A172 (cell line): ENCODE data around the gene OAS2. TPM values are rescaled to one million over a fixed set of nuclear protein-coding genes. Genes with fewer than 3 reads are reported as not detected.
"Not testable (repeated sequence)": the region's sequence is repeated elsewhere in the genome, so short reads cannot be mapped to it uniquely, and the experiment has no call there.

Experiments used
- DNase-seq: peaks from one replicate; pipeline ENCODE4 v3.0.0-alpha.2; 2015; ENCODE audit warnings: low spot score
- total RNA-seq: library from RNA; depleted of rRNA; stranded (reverse); fragments of >200 nt; shearing (Covaris generic); gene quantifications from 2 replicates; pipeline ENCODE4 v1.2.3, GENCODE V29; 2014

The OAS2 gene
- total RNA-seq, 1 experiment from 2014 or later, result 6.5 TPM

- no peak for DNase-seq
These were observed 7.4 kb downstream of the OAS2 start for GRCh38 chr12:112985642-112986290.

- no peak for DNase-seq
These were observed 8.0 kb downstream of the OAS2 start for GRCh38 chr12:112986291-112986800.

DNA sequence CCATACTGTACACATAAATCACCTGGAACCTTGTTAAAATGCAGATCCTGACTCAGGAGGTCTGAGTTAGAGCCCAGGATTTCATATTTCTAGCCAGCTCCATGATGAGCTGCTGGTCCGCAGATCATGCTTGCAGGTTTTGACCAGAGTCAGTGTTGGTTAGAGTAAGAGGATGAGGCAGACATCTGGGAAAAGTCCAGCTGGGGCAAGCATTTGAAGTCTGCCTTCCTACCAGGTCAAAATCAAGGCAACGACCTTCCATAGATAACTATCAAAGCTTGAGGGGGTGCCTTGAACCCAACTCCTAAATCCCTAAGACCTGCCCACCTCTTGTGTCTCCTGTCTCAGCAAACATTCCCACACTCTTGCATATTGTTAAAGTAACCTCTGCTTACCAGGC lies 9.2 kb downstream of the OAS2 start:
- DNase-seq, result no peak

GRCh38 chr12:112988224-112988623 lies 9.9 kb downstream of the OAS2 start:
- no peak for DNase-seq

DNA sequence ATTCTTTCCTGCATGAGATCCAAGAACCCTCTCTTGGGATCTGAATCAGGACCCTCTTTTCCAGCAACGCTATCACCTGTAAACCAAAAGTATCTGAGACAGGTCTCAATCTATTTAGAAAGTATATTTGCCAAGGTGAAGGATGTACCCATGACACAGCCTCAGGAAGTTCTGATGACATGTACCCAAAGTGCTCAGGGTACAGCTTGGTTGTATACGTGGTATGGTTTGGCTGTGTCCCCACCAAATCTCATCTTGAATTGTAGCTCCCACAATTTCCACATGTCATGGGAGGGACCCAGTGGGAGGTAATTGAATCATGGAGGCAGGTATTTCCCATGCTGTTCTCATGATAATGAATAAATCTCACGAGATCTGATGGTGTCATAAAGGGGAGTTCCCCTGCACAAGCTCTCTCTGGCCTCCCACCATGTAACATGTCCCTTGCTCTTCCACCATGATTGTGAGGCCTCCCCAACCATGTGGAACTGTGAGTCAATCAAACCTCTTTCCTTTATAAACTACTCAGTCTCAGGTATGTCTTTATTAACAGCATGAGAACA lies 10.6 kb downstream of the OAS2 start:
- not testable (repeated sequence) for DNase-seq

GRCh38 chr12:112989806-112990205 lies 11.5 kb downstream of the OAS2 start:
- DNase-seq, result no peak

DNA sequence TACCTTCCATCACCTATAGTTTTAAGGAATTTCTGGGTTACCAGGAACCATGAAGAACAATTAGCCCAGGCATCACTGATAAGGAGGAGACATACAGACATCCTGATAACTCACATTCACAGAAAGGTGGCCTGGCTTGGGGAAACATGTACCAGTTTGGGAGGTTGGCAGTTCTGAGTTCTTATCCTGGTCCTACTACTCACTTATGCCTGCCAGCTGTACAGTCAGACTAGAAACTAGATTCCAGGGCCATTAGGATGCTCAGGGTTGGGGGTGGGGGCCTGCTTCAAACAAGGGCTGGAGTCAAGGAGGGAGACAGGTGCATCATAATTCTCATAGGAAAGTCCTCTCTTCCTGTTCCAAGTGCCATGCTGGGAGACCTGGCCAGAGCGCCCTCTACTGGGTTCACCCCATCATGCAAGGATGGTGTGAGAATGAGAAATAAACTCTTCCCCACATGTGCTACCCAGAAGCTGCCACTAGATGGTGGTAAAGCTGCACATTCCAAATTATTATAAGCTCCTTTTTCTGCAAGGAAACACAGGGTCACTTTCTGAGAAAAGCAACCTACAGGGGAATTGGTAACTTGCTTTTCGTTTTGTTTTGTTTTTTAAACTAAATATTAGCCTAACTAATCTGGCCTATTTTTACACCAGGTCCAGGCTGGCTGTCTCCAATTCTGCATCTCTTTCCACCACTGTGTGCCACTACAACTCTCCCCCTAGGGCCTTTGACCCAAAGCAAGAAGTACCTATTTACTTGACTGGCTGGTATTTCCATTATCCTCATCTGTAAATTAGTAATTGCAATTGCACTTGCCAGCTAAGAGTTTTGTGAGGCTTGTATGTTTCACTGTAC lies 14.5 kb downstream of the OAS2 start:
- peak; percentile 62 for DNase-seq

DNA sequence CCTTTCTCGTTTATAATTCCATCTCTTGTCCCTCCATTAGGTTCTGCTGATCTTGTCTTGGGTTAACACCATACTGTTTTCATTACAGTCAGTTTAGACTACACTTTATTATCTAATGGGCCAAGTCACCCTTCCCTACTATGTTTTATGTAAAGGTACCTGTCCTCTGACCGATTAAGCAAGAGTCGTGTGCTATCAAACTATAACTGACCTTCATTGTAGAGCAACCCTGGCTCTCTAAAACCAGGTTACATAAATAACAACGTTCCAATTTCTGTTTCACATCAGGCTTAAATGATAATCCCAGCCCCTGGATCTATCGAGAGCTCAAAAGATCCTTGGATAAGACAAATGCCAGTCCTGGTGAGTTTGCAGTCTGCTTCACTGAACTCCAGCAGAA lies 16.7 kb downstream of the OAS2 start:
- no peak for DNase-seq

DNA sequence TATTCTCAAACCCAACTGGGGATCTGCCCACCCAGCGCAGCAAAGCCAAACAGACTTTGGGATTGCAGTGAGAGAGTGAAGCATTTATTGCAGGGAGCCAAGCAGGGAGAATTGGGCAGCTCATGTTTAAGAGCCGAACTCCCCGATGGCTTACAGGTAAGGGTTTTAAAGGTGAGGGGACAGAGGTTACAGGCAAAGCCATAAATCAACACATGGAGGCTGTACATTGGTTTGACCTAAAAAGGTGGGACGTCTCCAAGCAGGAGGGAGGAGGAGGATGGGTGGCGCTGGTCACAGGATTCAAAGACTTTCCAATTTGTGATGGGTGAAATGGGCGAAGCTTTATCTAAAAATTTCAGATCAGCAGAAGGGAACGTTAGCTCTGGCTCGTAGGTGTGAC lies 18.2 kb downstream of the OAS2 start:
- no peak for DNase-seq

GRCh38 chr12:112997506-112997905 lies 19.2 kb downstream of the OAS2 start:
- DNase-seq, result no peak

- DNase-seq, result no peak
These were observed 20.9 kb downstream of the OAS2 start for GRCh38 chr12:112998987-112999767.

GRCh38 chr12:113000433-113000832 lies 22.1 kb downstream of the OAS2 start:
- no peak for DNase-seq

DNA sequence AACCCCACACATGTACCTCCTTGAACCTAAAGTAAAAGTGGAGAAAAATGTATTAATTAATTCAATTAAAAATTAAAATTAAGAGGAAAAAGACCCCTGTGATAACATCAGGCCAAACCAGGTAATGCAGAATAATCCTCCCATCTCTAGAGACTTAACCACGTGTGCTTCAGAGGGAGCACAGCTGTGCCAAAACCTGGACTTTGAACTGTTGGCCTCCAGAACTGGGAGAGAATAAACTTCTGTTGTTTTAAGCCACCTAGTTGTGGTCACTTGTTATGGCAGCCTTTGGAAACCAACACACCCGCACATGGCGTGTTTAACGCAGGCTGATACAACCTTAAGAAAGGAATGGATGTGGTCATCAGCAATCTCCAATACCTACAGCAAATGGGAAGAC lies 23.8 kb downstream of the OAS2 start:
- no peak for DNase-seq

DNA sequence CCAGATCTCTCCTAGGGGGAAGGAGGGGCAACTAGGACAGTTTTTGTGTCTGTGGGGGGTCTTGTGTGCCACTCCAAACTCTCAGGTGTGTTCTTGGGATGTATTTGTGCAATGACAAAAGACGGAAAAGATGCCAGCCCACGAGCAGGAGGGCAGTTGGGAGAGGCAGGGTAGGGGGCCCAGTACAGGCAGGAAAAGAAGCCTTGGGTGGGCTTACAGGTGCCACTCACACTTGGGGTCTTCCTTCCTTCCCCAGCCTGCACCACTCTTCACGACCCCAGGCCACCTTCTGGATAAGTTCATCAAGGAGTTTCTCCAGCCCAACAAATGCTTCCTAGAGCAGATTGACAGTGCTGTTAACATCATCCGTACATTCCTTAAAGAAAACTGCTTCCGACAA lies 24.4 kb downstream of the OAS2 start:
- DNase-seq, result no peak

- no peak for DNase-seq
These were observed 25.3 kb downstream of the OAS2 start for GRCh38 chr12:113003636-113004035.

DNA sequence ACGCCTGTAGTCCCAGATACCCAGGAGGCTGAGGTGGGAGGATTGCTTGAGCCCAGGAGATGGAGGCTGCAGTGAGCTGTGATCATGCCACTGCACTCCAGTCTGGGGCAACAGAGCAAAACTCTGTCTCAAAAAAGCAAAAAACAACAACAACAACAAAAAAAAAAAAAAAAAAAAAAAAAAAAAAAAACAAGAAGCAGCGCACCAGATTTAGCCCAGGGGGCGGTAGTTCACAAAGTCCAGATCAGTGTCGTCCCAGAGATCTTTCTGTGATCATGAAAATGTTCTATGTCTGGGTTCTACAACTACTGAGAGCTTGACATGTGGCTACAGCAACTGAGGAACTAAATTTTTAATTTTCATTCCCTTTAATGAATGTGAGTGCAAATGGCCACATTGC lies 27.4 kb downstream of the OAS2 start:
- peak; percentile 3 for DNase-seq

DNA sequence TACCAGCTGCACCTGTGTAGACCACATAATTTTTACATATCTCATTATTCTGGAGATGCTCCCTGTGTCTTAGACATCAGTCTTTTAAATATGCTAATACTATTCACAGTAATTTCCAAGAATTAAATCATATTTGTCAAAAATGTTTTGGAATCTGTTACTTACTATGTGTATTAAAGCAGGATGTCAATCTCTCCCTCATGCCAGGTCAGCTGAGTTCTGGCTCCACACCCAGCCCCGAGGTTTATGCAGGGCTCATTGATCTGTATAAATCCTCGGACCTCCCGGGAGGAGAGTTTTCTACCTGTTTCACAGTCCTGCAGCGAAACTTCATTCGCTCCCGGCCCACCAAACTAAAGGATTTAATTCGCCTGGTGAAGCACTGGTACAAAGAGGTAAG lies 27.9 kb downstream of the OAS2 start:
- no peak for DNase-seq

- DNase-seq, result peak; percentile 5
These were observed 28.3 kb downstream of the OAS2 start for GRCh38 chr12:113006641-113007040.

DNA sequence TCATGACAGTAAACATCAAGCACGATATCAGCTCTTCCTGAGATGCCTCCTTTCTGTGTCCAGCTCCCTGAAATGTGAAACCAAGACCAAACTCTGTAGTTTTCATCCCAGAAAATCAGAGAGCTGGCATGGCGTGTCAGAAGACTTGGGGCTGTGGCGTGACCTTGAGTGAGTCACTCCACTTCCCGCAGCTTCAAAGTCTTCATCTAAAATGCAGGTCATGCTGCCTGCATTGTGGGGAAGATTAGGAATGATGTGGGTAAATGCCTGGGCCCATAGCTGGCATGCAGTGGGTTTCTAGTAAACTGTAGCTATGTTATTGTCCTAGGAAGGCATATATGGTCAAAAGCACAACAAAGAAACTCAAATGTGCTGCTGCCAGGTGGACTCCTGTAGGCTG lies 28.8 kb downstream of the OAS2 start:
- peak; percentile 82 for DNase-seq

DNA sequence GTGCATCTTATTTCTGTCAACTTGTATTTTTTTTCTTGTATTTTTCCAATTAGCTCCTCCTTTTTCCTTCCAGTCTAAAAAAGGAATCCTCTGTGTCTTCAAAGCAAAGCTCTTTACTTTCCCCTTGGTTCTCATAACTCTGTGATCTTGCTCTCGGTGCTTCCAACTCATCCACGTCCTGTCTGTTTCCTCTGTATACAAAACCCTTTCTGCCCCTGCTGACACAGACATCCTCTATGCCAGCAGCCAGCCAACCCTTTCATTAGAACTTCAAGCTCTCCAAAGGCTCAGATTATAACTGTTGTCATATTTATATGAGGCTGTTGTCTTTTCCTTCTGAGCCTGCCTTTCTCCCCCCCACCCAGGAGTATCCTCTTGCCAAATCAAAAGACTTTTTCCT lies 32.4 kb downstream of the OAS2 start:
- DNase-seq, result no peak

DNA sequence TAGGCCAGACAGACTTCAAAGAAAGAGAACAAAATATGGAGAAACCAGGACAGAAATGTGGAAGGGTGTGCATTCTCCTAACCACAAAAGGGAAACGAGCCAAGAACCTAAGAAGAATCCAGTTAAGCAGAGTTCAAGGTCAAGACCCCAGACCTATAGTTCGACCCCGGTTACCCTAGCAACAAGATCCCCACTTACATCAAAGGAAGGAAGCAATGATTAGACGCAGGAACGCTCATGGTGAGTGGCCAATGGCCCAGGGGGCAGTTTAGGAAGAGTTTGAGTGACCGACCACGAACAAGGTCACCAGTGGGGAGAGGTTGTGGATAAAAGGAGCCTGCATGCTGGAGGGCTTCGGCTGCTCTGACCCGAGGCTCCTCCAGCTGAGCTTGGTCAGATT lies 36.2 kb downstream of the OAS2 start:
- DNase-seq, result no peak

GRCh38 chr12:113016796-113017195 lies 38.5 kb downstream of the OAS2 start:
- DNase-seq, result no peak
